GM12874 (cell line): ENCODE results near the gene CFAP46.

ENCODE experiments used
- CTCF ChIP-seq: IDR thresholded peaks from 2 replicates; pipeline ENCODE4 v1.5.1; 2011; ENCODE audit warnings: low read depth, mild to moderate bottlenecking, control low read depth, low read length, moderate library complexity; ENCODE audit not compliant: insufficient read depth

Gene CFAP46

GRCh38 chr10:132758865-132759264 lies 183.5 kb downstream of the CFAP46 start:
- no peak for TF ChIP-seq CTCF
